GM15510 (cell line): Measurements from ENCODE around the gene ETFA.

Experiments used
- POLR2A ChIP-seq: IDR thresholded peaks from 3 replicates; pipeline ENCODE4 v1.6.1; 2011; ENCODE audit warnings: borderline replicate concordance; ENCODE audit not compliant: insufficient read length; ENCODE audit errors: extremely low read depth

Gene ETFA

DNA sequence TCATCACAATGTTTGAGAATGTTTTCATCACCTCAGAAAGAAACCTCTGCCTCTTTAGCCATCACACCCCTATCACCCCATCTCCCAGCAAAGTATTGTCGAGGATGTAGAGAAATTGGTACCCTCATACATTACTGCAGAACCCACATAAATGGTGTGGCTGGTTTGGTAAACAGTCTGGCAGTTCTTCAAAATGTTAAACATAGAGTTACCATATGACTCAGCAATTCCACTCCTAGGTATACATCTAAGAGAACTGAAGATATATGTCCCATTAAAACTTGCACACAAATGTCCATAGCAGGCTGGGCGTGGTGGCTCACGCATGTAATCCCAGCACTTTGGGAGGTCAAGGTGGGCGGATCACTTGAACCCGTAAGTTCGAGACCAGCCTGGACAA is 8.7 kb upstream of the ETFA start:
- TF ChIP-seq POLR2A, result no peak

DNA sequence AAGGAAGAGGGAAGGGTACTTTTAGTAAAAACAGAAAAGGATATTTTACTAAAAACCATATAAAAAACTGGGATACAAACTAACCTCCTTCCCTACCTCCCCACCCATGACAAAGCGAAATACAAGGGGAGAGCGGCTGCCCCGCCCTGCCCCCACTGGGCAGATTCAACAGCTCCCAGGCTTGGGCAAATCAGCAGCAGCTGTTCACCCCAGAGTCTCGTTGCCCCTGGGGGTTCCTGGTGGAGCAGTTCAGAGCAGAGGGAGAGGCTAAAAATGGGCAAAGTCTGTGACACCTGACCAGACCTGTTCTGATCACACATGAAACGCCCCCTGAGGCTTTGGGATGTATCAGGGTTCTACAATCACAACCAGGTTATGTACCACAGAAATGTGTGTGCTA is 2.5 kb upstream of the ETFA start:
- TF ChIP-seq POLR2A, result no peak

DNA sequence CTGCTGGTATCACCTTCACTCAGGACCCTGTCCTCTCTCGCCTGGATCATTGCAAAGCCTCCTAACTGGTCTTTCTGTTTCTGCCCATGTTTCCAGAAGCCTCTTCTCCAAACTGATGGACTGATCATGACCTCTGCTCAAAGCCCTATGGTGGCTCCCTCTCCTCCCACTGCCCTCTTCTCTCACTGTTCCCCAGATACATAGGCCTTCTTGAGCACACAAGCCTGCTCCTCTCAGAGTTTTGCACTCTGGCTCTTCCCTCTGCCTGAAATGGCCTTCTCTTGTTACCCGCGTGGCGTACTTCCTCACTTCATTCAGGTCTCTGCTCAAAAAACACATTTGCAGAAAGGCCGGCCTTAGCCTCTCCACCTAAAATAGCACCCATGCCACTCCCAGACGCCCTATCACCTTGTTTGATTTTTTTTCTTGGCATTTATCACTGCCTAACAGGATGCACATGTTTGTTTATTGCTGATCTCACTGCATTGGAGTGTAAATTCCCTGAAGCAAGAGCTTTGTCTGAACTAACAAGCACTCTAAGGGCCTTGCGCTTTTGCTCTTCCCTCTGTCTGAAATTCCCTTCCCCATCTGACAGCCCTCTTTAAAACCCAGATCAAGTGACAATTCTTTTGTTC is 1.4 kb upstream of the ETFA start:
- no peak for TF ChIP-seq POLR2A

DNA sequence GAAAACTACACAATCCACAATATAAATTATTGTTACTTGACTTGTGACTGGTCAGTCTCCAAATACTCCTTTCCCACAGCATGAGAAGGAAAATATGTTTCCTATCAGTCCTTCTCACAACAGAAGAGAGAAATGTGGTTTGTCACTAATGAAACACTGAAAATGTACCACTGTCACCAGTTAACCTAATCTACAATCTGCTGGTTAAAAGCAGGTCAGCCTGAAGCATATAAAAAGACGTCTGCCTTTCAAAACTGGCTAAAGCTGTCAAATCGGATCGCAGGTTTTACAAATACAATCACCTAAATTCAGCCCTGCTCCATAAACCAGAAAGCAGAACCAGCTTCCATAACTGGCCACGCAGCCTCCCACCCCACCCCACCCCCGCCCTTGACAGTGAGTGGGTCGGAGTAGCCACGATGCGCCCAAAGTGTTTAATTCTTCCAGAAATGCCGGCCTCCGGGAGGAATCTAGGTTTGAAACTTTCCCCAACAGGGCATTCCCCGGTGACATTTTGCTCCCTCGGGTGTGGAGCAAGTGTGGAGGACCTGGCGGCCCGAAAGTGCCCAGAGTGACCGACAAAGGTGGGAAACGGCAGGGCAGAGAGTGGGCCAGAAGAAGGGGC is 682 bp downstream of the ETFA start:
- TF ChIP-seq POLR2A, result no peak

DNA sequence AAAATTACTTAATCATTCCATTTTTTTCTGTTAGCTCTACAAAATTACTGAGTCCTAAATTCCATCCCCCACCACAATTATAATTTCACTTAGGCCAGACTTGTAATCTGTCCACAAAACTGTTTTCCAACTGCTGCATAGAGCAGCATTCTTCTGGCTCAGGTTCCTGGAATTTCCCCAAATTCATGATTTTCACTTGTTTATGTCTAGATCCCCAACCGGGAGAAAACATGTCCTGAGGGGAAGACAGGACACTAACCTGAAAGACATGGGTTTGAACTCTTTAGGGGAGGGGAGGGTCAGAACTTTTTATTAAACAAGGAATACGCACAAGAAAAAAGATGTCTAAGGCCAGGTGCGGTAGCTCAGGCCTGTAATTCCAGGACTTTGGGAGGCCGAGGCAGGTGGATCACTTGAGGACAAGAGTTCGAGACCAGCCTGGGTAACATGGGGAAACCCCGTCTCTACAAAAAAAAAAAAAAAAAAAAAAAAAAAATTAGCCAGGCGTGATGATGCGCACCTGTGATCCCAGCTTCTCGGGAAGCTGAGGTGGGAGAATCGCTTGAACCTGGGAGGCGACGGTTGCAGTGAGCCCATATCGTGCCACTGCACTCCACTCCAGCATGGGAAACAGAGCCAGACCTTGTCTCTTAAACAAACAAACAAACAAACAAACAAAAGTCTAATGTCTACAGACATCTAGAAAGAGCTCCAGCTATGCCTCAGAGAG is 1.5 kb downstream of the ETFA start:
- no peak for TF ChIP-seq POLR2A

DNA sequence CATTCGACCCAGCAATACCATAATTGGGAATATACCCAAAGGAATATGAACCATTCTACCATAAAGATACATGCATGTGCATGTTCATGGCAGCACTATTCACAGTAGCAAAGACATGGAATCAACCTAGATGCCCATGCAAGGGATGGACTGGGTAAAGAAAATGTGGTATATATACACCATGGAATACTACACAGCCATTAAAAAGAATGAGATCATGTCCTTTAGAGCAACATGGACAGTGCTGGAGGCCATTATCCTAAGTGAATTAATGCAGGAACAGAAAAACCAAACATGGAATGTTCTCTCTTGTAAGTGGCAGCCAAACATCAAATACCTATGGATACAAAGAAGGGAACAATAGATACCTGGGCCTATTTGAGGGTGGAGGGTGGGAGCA is 7.4 kb downstream of the ETFA start:
- TF ChIP-seq POLR2A, result no peak

DNA sequence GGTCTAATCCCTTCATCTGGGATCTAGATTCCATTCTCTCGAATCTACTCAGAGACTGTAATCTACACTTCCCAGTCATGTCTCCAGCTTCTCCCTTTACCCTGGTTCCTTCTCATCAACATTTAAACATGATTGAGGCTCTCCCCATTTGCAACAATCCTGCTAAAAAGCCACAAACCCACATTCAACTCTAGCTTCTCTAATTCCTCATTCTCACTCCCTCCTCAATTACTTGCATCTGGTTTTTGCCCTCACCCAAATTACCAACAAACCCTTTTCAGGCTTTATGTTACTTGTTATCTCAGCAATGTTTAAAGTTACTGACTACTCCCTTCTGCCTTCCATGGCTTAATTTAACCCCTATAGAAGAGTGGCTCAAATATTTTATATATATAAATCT is 11.5 kb downstream of the ETFA start:
- no peak for TF ChIP-seq POLR2A

DNA sequence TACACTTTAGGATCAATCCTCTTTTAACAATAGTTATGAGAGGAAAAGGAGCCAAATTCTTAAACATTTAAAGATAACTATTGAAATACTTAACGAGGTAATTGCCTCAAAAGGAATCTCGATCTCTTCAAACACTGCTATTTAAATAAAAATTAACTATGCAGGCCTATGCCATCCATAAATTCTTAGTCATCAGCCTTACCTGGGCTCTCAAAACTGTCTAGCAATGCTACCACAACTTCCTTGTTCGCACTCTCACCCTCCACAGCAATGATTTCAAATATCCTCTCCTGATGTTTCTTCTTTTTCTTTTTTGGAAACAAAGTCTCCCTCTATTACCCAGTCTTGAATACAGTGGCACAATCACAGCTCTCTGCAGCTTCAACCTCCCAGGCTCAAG is 12.3 kb downstream of the ETFA start:
- TF ChIP-seq POLR2A, result no peak

DNA sequence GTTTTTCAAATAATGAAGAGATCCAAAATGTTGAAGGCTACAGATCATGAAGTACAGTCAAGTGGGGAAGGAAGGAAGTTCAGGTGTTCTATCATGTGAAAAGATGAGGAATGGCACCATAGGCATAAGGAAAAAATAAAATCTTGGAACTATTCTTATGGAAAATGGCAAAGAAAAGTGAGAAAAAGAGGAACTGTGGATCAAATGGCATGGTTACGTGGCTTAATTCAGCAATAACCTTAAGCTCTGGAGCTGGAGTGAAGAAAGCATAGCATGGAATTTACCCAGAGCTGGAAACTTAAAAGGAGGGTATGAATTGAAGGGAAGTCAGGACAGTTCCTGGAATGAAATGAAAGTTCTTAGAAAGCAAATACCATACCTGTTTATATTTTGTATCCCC is 14.4 kb downstream of the ETFA start:
- TF ChIP-seq POLR2A, result no peak

DNA sequence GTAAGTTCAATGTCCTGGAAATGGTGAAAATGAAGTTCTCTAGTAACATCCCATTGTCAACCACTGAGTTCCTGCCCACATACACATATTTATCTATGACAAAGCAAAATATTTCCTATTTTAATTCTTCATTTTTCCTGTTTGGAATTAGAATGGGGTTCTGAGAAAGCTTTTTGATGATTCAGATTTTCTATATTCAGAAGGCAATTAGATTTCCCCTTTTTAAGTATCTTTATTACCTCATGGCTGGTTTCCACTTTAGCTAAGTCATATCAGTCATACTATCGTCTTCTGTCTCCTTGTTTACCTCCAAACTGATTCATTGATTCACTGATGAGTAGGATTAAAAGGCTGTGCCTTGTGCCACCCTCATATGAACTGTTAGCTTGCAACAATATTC is 17.9 kb downstream of the ETFA start:
- TF ChIP-seq POLR2A, result no peak

DNA sequence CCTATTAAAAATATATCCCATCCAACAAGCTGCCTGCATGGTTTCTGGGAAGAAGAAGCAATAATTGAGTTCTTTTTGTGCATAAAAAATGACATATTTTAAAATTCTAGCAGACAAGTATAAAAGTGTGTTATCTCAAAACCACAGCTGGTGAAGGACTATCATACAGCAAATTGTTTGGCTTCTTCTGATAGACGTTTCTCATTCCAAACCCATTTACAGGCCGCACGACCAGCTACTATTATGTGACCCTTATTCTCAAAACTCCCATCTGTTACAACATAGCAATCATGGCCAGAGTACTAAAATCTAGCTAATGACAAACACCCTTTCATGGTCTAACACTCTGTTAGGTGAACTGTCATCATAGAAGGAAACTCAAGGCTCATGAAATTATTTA is 21.7 kb downstream of the ETFA start:
- no peak for TF ChIP-seq POLR2A

DNA sequence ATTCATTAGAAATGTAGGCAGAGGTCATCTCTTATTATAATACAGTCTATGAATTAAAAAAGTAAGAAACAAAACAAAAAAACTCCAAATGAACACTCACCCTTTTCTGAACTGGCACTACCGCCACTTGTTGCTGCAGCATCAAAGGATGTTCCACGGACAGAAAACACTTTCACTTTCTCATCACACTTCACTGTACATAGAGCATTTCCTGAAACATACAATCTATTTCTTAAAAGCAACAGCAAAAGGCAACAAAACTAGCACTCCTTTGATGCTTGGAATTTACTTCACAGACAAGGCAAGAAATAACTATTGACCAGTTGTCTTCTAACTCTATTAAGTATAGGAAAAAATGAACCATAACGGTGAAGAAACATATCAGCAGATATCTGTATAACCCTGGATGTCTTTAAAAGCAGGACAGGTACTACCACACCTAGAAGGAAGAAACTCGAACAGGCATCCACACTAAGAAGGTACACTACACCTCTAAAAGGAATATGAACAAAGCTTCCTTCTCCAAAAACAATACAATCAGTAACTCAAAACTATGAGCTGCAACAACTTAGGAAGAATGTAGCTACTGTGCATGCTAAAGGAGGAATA is 24.9 kb downstream of the ETFA start:
- TF ChIP-seq POLR2A, result no peak

DNA sequence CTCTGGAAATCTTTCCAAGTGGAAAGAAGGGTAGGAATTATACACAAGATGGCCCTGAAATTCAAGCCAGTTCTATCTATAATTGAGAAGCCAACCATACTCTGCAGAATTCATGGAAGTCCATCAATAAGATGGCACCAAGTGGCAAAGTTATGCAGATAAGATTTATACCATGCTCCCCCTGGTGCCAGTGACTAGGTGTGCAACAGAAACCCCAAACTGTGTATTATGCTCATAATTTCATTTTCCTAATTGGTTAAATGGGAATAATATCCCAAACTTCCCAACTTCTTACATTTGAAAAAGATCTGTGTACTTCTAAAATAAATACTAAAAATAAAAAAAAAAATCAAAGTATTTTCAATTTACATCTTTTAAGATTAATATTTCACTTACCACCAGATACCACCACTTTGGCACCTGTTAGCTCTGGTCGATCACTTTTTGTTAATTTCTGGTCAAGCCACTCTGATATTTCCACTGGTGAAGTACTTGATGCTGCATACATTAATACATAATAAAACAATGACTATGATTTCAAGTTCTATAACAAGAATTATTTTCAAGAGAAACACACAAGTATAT is 25.9 kb downstream of the ETFA start:
- no peak for TF ChIP-seq POLR2A

DNA sequence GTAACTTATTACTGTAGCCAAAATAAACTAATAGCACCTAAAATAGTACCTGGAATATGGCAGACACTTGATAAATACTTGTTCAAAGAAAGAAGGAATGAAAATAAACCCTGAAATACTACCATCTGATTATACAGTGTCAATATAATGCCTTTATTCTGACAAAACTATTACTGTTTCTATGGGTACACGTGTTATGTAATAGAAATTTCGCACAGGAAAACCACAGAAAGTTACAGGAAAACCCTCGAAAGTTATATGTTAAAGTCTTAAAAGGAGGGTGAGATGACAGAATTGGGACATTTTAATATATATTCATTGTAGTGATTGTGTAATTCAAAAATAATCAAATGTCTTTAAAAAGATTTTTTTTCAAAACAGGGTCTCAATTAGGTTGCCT is 28.8 kb downstream of the ETFA start:
- TF ChIP-seq POLR2A, result no peak

DNA sequence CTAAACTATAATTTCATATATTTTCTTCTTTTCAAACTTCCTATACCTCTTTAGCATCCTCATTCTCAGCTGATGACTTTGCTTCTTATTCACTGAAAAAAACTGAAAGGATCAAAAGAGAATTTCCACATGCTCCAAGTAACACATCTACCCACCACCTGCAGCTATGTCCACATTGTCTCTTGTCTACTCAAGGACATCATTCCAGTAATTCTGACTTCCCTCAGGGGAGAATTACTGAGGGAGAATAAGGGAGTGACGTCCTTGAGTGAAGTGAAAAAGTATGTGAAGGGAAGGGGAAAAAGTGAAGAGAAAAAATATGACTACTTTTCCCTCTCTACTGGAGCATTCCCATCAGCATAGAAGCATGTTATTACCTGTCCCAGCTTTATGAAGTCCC is 32.6 kb downstream of the ETFA start:
- TF ChIP-seq POLR2A, result no peak
